ENCODE data around the gene ZNF670.

DNA sequence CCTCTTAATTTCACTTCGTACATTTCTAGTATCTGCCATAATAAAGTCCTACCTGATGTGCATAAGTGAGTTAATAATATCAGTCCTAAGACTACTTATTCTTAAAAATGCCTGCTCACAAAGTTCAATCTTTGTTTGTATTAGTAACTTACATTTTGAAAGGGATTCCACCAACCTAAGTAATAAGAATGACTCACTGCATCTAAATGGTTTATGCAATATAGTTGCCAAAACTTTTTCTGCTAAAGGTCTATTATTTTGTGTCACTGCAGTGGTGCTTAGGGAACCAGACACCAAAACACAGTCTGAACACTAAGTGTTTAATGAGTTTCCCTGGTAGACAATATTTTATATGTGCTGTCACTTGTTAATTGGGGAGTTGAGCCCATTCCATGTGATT, 23.8 kb upstream of the ZNF670 start:
- TF ChIP-seq POLR2A (IDR thresholded peaks at IDR 0.05; ENCODE audit: low read length) (no peak), GATA1 (IDR thresholded peaks at IDR 0.05; ENCODE audit: low read depth, low read length) (no peak)
